DND-41 (cell line): Measurements from ENCODE around the gene GYS2.
A peak's percentile ranks its signal among the peaks of the same experiment; 100 is the strongest.

ENCODE experiments used
- ATAC-seq: fragments of 200-7000 bp; cut with Tn5 transposase; 3 replicates; pipeline ENCODE4 v1.9.1; 2021; ENCODE audit warnings: low read depth; ENCODE audit not compliant: insufficient read depth
- DNase-seq: peaks from one replicate; pipeline ENCODE4 v3.0.0-alpha.2; 2020
- H2AFZ ChIP-seq: 2 replicates; pipeline ENCODE4 v1.6.0; 2012; ENCODE audit warnings: low read depth, low read length
- H3K27ac ChIP-seq: 2 replicates; pipeline ENCODE4 v1.5.1; 2012; ENCODE audit warnings: low read length, inconsistent platforms
- H3K27me3 ChIP-seq: fragments of 200-600 bp; sonication (generic); 2 replicates; pipeline ENCODE4 v1.6.0; 2012; ENCODE audit warnings: low read length, mild to moderate bottlenecking, inconsistent platforms; ENCODE audit not compliant: insufficient read depth, poor library complexity
- H3K36me3 ChIP-seq: 2 replicates; pipeline ENCODE4 v1.5.1; 2012; ENCODE audit warnings: low read length, inconsistent platforms; ENCODE audit not compliant: insufficient read depth
- H3K4me1 ChIP-seq: 2 replicates; pipeline ENCODE4 v1.5.1; 2012; ENCODE audit warnings: mild to moderate bottlenecking, low read length; ENCODE audit not compliant: insufficient read depth
- H3K4me2 ChIP-seq: 2 replicates; pipeline ENCODE4 v1.6.0; 2012; ENCODE audit warnings: mild to moderate bottlenecking, moderate library complexity, low read length, inconsistent platforms; ENCODE audit not compliant: insufficient read depth
- H3K4me3 ChIP-seq, 2 experiments: fragments of 200-600 bp in 1 of 2; shearing (Covaris generic) in 1 of 2; 2 replicates each; pipeline ENCODE4 v1.5.1; 2012 to 2016; ENCODE audit warnings: inconsistent platforms in 2 of 2, low read length in 2 of 2, mild to moderate bottlenecking in 2 of 2, low read depth in 1 of 2, moderate library complexity in 1 of 2
- H3K79me2 ChIP-seq: 2 replicates; pipeline ENCODE4 v1.6.0; 2012; ENCODE audit warnings: low read length, inconsistent platforms; ENCODE audit not compliant: insufficient read depth
- H3K9ac ChIP-seq: 2 replicates; pipeline ENCODE4 v1.6.0; 2012; ENCODE audit warnings: low read depth, mild to moderate bottlenecking, inconsistent platforms, low read length, moderate library complexity
- H3K9me3 ChIP-seq: 2 replicates; pipeline ENCODE4 v1.5.1; 2012; ENCODE audit warnings: low read length, moderate library complexity, mild to moderate bottlenecking, inconsistent platforms; ENCODE audit not compliant: insufficient read depth, severe bottlenecking
- H4K20me1 ChIP-seq: 2 replicates; pipeline ENCODE4 v1.6.0; 2012; ENCODE audit warnings: low read length; ENCODE audit not compliant: insufficient read depth
- EZH2 ChIP-seq: IDR thresholded peaks from 3 replicates; pipeline ENCODE4 v1.6.1; 2012; ENCODE audit warnings: borderline replicate concordance, low read depth, mild to moderate bottlenecking, moderate library complexity, low read length, inconsistent platforms; ENCODE audit not compliant: severe bottlenecking
- TF ChIP-seq, protein P1 (sequence below): IDR thresholded peaks from 2 replicates; pipeline ENCODE4 v1.5.1; 2012; ENCODE audit warnings: borderline replicate concordance, low read length, moderate library complexity, mild to moderate bottlenecking; ENCODE audit not compliant: poor library complexity, severe bottlenecking; ENCODE audit errors: extremely low read depth

GYS2 gene

DNA sequence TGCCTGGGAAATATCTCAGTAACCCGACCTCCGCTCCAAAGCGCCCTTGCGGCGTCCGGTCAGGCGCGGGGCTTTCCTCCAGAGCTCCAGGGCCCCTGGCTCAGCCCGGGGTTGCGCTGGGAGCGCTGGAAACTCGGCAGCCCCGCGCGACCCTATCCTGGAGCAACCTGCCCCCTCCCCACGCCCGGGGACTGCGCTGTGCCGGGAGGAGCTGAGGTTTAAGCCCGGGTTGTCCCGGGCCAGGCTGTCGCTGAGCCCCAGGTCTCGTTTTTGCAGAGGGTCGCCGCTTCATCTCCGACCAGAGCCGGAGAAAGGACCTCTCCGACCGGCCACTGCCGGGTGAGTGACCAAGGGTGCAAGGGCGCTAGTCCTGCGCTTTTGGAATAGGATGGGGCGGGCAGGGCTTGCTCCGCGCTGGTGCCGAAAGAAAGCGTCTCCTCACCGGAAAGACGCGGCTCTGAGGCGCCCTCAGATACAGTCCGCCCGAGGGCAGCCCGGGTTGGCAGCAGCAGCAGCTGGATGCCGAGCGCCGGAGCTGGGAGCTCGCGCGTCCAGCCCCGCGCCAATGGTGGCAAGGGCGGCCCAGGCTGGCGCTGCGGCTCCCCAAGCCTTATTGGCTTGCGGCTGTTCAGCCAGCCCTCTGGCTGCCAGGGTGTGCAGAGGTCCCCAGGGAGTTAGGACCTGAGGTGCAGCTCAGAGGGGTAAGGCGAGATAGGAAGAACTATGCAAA lies 77.0 kb downstream of the GYS2 start:
- H2AFZ ChIP-seq: no peak overlapping the region
- no peak overlapping the region for H3K4me3 ChIP-seq
- H3K27ac ChIP-seq: no peak overlapping the region
- no peaks in the 10 kb centered on the region for H3K9me3 ChIP-seq
- H3K36me3 ChIP-seq: no peaks in the 10 kb centered on the region
- ATAC-seq (no peak), DNase-seq (no peak)
- no peak overlapping the region for H3K4me2 ChIP-seq
- H4K20me1 ChIP-seq: no peaks in the 10 kb centered on the region
- no peaks in the 10 kb centered on the region for H3K79me2 ChIP-seq
- no peak overlapping the region for H3K9ac ChIP-seq
- no peak for TF ChIP-seq EZH2
- TF ChIP-seq, protein P1, sequence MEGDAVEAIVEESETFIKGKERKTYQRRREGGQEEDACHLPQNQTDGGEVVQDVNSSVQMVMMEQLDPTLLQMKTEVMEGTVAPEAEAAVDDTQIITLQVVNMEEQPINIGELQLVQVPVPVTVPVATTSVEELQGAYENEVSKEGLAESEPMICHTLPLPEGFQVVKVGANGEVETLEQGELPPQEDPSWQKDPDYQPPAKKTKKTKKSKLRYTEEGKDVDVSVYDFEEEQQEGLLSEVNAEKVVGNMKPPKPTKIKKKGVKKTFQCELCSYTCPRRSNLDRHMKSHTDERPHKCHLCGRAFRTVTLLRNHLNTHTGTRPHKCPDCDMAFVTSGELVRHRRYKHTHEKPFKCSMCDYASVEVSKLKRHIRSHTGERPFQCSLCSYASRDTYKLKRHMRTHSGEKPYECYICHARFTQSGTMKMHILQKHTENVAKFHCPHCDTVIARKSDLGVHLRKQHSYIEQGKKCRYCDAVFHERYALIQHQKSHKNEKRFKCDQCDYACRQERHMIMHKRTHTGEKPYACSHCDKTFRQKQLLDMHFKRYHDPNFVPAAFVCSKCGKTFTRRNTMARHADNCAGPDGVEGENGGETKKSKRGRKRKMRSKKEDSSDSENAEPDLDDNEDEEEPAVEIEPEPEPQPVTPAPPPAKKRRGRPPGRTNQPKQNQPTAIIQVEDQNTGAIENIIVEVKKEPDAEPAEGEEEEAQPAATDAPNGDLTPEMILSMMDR: no peak
- peaks cover 10% of the 10 kb centered on the region for H3K27me3 ChIP-seq
- H3K4me1 ChIP-seq: no peaks in the 10 kb centered on the region

- no peaks in the 10 kb centered on the region for H3K9me3 ChIP-seq
- no peak overlapping the region for H2AFZ ChIP-seq
- H3K36me3 ChIP-seq: no peaks in the 10 kb centered on the region
- H3K9ac ChIP-seq: no peak overlapping the region
- no peaks in the 10 kb centered on the region for H4K20me1 ChIP-seq
- peaks cover 10% of the 10 kb centered on the region for H3K27me3 ChIP-seq
- no peak overlapping the region for H3K4me2 ChIP-seq
- H3K4me1 ChIP-seq: no peaks in the 10 kb centered on the region
- no peak overlapping the region for H3K27ac ChIP-seq
- no peak overlapping the region for H3K4me3 ChIP-seq
- no peak for TF ChIP-seq EZH2
- TF ChIP-seq, protein P1: no peak
- ATAC-seq (no peak), DNase-seq (no peak)
- H3K79me2 ChIP-seq: no peaks in the 10 kb centered on the region
Observed at GRCh38 chr12:21526721-21527345, 77.8 kb downstream of the GYS2 start.

DNA sequence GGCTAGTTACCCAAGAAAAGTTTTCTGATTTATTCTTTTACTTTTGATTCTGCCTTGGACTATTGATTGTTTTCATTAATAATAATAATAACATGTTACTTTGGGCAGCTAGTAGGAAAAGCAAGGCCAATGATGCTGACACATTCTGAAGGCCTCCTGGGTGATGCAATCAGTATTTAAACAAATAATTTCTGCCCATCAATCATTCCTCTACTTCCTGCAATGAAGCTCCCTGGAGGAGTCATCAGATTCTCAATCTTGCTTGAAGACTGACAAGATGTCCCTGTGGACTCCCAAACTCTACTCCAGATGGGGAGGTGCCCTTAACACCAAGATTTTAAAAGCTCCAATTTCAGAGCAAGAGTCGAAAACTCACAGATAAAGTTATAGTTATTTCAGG lies 78.6 kb downstream of the GYS2 start, which contains the start of gene SPX:
Gene SPX (plus strand): TSS at position 244 of the 400 bp plus-strand sequence. CDS start 177 bp downstream, outside the sequence.
- H3K79me2 ChIP-seq: no peaks in the 10 kb centered on the region
- no peaks in the 10 kb centered on the region for H3K9me3 ChIP-seq
- no peaks in the 10 kb centered on the region for H4K20me1 ChIP-seq
- no peak for DNase-seq
- H3K4me2 ChIP-seq: no peak within 1 kb of the TSS
- H2AFZ ChIP-seq: 0 out of 2 replicates have a peak within 1 kb of the TSS, but pooled peaks have one; percentile 16
- H3K4me3 ChIP-seq: no peak within 1 kb of the TSS
- TF ChIP-seq, protein P1: no peak
- no peak for TF ChIP-seq EZH2
- ATAC-seq: no peak
- H3K27ac ChIP-seq: no peak within 1 kb of the TSS
- H3K36me3 ChIP-seq: no peaks in the 10 kb centered on the region
- H3K9ac ChIP-seq: no peak within 1 kb of the TSS
- H3K27me3 ChIP-seq: peaks cover 8% of the 10 kb centered on the region
- no peaks in the 10 kb centered on the region for H3K4me1 ChIP-seq
